Measurements from ENCODE around the gene ODF2L. TPM values are rescaled to one million over a fixed set of nuclear protein-coding genes. Genes with fewer than 3 reads are reported as not detected.
"Not testable (repeated sequence)": the region's sequence is repeated elsewhere in the genome, so short reads cannot be mapped to it uniquely, and the experiment has no call there.

ODF2L gene
- polyA plus RNA-seq, 4 donors = 39.9 to 92.7 (median 52.0) TPM

- DNase-seq (ENCODE audit: low read depth in 4 of 4, low spot score in 2 of 4) = no peak
Measured at GRCh38 chr1:86388777-86389176, 7.3 kb downstream of the ODF2L start.

DNA sequence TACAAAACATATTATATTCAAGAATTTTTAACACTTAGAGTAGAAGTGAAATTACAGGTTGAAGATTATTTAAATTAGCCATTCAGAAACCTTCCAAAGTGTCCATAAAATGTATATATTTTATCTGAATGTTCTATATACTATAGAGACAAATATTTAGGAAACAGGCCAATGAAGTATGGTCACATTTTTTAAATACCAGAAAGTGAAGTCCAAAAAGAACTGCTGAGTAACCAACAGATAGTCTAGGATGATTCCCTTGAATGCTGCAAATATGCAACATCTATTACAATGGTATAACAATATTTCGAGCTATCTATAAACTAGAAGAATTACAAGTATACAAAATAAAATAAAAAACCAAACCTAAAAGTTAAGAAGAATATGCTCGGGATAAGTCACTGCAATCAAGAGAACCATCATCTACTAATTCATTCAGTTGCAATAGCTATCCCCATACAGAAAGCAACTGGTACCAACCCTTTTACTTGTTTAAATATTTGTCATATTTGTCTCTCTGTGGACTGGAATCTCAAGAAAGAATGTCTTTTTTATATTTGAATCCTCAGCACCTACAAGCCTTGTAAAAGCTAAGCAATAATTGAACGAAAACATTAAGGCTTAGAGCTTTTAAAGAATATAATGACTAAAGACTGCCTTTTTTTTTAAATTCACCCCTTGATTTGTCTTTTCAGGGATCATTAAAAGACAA, 8.1 kb downstream of the ODF2L start:
- no peak for DNase-seq (ENCODE audit: low read depth in 4 of 4, low spot score in 2 of 4)

DNA sequence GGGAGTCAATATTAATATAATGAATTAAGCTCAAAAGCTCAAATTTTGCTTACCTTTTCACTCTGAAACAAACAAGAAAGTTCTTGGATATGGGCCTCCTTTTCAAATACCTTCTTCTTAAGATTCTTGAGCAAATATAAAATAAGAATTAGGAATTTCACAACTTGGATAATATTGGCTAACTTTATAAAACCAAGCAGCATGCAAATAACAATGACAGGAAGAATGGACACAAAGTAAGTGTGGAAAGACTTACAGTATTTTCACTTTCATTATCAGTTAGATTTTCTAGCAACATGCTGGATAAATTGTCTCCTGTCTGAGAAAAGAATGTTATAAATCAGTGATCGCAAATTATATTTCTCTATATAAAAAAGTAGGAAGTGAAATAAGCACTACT, 13.2 kb downstream of the ODF2L start:
- no peak for DNase-seq (ENCODE audit: low read depth in 4 of 4, low spot score in 2 of 4)

DNA sequence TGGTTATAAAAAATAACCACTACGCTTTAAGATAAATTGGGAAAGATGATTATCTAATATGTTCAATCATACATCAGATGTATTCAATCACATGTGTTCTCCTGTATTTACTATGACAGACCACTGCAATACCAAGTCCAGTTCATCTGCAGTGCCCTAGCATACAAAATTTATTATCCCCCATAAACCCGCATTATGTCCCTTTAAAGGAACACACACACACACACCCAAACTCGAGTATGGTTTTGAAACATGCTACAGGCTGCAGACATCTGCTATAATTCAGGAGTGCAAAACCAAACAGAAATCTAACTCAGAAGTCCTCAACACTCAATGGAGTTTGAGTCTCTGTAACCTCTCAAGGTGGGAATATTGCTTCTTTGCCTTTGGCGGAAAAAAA, 14.9 kb downstream of the ODF2L start:
- DNase-seq (ENCODE audit: low read depth in 4 of 4, low spot score in 2 of 4) = no peak

DNA sequence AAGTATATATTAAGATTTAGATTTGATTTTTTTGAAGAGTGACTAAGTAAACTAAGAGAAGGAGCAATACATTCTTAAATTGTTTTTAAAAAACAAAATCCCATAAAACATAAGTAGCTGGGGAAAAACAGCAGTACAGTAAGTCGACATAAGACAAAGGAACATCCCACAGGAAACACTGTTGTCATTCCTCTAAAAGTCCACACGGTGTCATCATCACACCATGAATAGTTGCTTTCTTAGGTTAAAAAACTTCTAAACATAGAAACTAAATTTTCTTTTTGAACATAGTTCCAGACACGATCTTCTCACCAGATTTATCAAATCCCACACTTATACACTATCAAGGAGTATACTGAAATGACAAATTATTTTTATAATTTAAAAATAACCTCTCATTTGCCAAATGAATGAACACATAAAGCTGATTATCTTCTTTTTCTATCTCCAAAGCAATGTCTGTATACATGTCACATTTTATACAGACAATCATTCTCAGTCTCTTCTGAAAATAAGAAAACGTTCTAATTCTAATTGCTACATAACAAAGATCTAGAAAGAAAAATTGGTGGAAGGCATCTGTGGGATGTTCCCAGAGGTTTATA, 15.8 kb downstream of the ODF2L start:
- peak in 2 of 4 donors; percentile 30 to 50 for DNase-seq (ENCODE audit: low read depth in 4 of 4, low spot score in 2 of 4)

DNA sequence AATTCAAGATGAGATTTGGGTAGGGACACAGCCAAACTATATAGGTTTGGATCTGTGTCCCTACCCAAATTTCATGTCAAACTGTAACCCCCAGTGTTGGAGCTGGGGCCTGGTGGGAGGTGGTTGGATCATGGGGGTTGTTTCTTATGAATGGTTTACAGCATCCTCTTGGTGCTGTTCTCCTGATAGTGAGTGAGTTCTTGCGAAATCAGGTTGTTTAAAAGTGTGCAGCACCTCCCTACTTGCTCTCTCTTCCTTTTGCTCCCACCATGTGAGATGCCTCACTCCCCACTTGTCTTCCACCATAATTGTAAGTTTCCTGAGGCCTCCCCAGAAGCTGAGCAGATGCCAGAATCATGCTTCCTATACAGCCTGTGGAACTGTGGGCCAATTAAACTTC, 17.3 kb downstream of the ODF2L start:
- DNase-seq (ENCODE audit: low read depth in 4 of 4, low spot score in 2 of 4) = no peak

DNA sequence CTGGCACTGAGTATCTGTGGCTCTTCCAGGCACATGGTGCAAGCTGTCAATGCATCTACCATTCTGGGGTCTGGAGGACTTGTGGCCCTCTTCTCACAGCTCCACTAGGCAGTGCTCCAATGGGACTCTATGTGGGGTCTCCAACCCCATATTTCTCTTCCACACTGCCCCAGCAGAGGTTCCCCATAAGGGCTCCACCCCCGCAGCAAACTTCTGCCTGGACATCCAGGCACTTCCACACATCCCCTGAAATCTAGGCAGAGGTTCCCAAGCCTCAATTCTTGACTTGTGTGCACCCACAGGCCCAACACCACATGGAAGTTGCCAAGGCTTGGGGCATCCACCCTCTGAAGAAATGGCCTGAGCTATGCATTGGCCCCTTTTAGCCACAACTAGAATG, 18.8 kb downstream of the ODF2L start:
- no peak for DNase-seq (ENCODE audit: low read depth in 4 of 4, low spot score in 2 of 4)

DNA sequence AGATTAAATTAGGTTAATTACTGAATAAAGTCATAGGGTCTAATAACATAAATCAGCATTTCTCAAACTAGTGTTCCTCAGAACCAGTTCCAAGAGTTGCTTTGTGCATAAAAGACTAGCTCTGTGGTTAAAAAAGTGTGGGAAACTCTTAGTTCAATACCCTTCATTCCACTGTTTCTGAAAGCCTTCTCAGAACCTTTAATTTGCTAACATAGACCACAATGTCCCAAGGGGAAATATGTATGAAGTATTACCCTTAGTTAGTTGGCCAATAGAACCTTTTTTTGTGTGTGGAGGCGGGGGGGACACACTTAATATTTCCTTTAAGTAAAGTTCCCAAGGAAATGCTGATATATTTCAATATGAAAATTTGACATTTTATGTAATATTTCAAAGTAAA, 20.4 kb downstream of the ODF2L start:
- no peak for DNase-seq (ENCODE audit: low read depth in 4 of 4, low spot score in 2 of 4)

DNA sequence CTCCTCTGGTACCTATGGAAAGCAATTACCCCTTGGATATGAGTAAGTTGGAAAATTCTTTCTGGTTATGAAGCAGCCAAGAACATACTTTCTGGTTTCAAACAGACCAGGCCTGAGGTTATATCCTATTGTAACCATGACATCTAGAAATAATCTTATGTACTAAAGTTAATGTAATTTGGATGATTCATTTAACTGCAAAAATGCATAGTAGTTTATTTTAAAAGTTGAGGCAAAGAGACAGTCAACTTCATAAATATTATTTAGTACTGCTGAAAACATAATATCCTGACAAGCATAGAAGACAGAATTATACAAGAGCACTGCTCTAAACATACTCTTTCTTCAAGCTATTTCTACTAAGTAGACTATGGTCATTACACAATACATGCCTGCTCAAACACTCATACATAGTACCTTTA, 25.5 kb downstream of the ODF2L start:
- no peak for DNase-seq (ENCODE audit: low read depth in 4 of 4, low spot score in 2 of 4)

- DNase-seq (ENCODE audit: low read depth in 4 of 4, low spot score in 2 of 4) = no peak
Measured at GRCh38 chr1:86365896-86366295, 30.2 kb downstream of the ODF2L start.

DNA sequence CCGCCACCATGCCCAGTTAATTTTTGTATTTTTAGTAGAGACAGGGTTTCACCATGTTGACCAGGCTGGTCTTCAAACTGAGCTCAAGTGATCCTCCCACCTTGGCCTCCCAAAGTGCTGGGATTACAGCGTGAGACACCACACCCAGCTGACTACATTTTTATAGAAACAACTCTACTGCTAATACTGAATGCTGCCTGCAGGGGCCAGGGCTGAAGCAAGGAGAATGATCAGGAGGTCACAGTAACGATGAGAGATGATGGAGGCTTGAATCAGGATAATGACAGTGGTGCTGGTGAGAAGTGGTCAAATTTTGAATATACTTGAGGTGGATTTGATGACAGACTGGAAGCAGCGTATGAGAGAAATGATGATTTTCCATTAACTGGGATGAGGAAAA, 33.3 kb downstream of the ODF2L start:
- DNase-seq (ENCODE audit: low read depth in 4 of 4, low spot score in 2 of 4) = no peak

GRCh38 chr1:86357796-86358195, 38.3 kb downstream of the ODF2L start:
- no peak for DNase-seq (ENCODE audit: low read depth in 4 of 4, low spot score in 2 of 4)

DNA sequence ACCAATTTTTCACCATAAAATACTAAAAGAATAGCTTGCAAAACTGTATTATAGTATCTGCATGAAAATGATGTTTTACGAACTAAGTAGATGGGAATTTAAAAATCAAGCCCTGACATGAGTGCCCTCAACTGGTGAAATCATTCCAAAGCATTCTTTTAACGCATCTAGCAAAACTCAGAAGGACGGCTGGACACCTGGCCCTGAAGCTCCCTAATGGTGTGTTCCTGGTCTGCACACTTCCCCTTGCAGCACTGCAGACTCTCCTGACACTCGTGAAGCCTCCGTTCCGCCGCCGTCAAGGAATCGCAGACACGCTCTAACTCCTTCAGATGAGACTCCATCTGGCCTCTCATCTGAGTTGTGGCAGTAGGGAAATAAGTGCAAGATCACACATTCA, 39.9 kb downstream of the ODF2L start:
- DNase-seq (ENCODE audit: low read depth in 4 of 4, low spot score in 2 of 4) = no peak

DNA sequence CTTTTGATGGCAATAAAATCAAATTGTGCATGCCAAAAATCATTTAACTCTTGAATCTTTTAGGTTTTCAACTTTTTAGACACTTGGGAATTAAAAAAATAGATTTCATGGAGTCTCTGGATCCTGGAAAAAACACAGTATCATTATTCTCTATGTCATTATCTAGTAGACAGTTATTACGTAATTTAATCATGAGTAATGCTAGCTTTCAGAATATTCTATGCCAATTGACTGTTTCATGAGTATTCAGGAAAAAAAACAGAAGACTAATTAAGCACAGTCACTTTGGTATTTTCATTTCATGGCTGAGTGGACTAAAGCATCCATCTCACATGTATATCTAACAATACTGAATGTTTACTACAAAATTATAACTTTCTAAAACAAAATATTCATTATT, 44.0 kb downstream of the ODF2L start:
- DNase-seq (ENCODE audit: low read depth in 4 of 4, low spot score in 2 of 4) = no peak

- DNase-seq (ENCODE audit: low read depth in 4 of 4, low spot score in 2 of 4) = not testable (repeated sequence)
Measured at GRCh38 chr1:86350230-86350629, 45.9 kb downstream of the ODF2L start.

- DNase-seq (ENCODE audit: low read depth in 4 of 4, low spot score in 2 of 4) = no peak
Measured at GRCh38 chr1:86346388-86346787, 49.7 kb downstream of the ODF2L start.

DNA sequence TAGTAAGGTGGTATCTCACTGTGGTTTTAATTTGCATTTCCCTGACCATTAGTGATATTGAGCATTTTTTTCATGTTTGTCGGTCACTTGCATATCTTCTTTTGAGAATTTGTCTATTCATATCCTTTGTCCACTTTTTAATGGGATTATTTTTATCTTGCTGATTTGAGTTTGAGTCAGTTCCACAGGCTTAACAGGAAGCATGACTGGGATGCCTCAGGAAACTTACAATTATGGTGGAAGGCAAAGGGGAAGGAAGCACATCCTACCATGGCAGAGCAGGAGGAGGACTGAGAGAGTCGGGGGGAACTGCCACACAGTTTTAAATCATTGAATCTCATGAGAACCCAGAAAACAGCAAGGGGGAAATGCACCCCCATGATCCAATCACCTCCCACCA, 51.1 kb downstream of the ODF2L start:
- DNase-seq (ENCODE audit: low read depth in 4 of 4, low spot score in 2 of 4) = no peak

DNA sequence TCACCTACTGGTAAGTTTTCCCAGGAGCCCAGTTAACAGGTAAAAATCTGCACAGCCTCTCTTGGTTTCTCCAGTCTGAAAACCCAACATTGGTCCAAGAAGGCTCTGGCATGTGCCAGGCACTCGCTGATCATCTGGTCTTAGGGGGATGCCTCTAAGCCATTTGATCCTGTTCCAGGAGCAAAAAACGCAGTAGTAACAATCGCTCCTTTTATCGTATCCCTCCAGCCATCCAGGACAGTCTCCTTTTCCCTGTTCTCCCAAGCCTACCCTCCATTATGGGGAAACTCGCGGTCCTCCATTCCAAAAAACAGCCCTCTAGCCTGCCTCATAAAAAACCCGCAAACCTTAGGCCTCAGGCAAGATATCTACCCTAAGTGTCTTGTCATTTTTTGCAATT, 56.2 kb downstream of the ODF2L start:
- DNase-seq (ENCODE audit: low read depth in 4 of 4, low spot score in 2 of 4) = no peak

GRCh38 chr1:86339014-86339812, 56.9 kb downstream of the ODF2L start:
- DNase-seq (ENCODE audit: low read depth in 4 of 4, low spot score in 2 of 4) = no peak

- DNase-seq (ENCODE audit: low read depth in 4 of 4, low spot score in 2 of 4) = peak in 2 of 4 donors; percentile 13 to 44
Measured at GRCh38 chr1:86335916-86336315, 60.2 kb downstream of the ODF2L start.

GRCh38 chr1:86325264-86325663, 70.9 kb downstream of the ODF2L start:
- DNase-seq (ENCODE audit: low read depth in 4 of 4, low spot score in 2 of 4) = no peak

Data from left renal cortex interstitium (tissue), 4 donors.